IMR-90 (cell line): ENCODE results near the gene KRTAP8-1. TPM values are rescaled to one million over a fixed set of nuclear protein-coding genes. Genes with fewer than 3 reads are reported as not detected.

Source experiments
- ATAC-seq: fragments of 200-7000 bp; cut with Tn5 transposase; 2 replicates; pipeline ENCODE4 v1.9.1; 2020; ENCODE audit warnings: low read depth, mild to moderate bottlenecking, moderate library complexity
- BruUV-seq: library from RNA; stranded (reverse); fragments of 400-500 nt; replicated peaks from 2 replicates; lab custom pipeline; 2021; lab: Mats Ljungman, UMichigan
- CTCF ChIA-PET: fragments of 300-600 bp; formaldehyde crosslinking; extraction: SDS; loops from one replicate; lab custom pipeline; 2021; ENCODE audit warnings: antibody characterized with exemption; lab: Yijun Ruan, JAX
- POLR2A ChIA-PET: fragments of 300-600 bp; sonication (Branson Sonifier 250); formaldehyde crosslinking; loops from one replicate; lab custom pipeline; 2022; ENCODE audit warnings: antibody characterized with exemption; ENCODE audit not compliant: unreplicated experiment; lab: Charles Lee
- DNase-seq: peaks from one replicate; pipeline ENCODE4 v3.0.0; 2013
- H2AFZ ChIP-seq: replicated peaks from 2 replicates; pipeline ENCODE3; 2013; ENCODE audit warnings: low read length, mild to moderate bottlenecking; ENCODE audit not compliant: poor library complexity
- H2AK5ac ChIP-seq: 2 replicates; pipeline ENCODE4 v1.6.1; 2013; ENCODE audit warnings: low read depth, low read length, inconsistent platforms
- H2AK9ac ChIP-seq: replicated peaks from 2 replicates; pipeline ENCODE3; 2013; ENCODE audit warnings: mild to moderate bottlenecking, low read depth, low read length, moderate library complexity; ENCODE audit not compliant: poor library complexity
- H2BK120ac ChIP-seq: 2 replicates; pipeline ENCODE4 v1.6.1; 2013; ENCODE audit warnings: low read depth, low read length, inconsistent platforms
- H2BK15ac ChIP-seq: 3 replicates; pipeline ENCODE4 v1.6.1; 2013; ENCODE audit warnings: low read depth, low read length, inconsistent platforms
- H2BK20ac ChIP-seq: 2 replicates; pipeline ENCODE4 v1.6.1; 2013; ENCODE audit warnings: low read depth, mild to moderate bottlenecking, inconsistent platforms, low read length, moderate library complexity
- H2BK5ac ChIP-seq: 2 replicates; pipeline ENCODE4 v1.6.1; 2013; ENCODE audit warnings: mild to moderate bottlenecking, low read depth, low read length, inconsistent platforms; ENCODE audit not compliant: poor library complexity, severe bottlenecking
- H3K14ac ChIP-seq: replicated peaks from 2 replicates; pipeline ENCODE4 v1.6.1; 2013; ENCODE audit warnings: low read depth, low read length, inconsistent platforms
- H3K18ac ChIP-seq: 2 replicates; pipeline ENCODE4 v1.6.1; 2013; ENCODE audit warnings: low read depth, low read length, control low read depth
- H3K23ac ChIP-seq: 2 replicates; pipeline ENCODE4 v1.6.1; 2013; ENCODE audit warnings: low read depth, low read length, inconsistent platforms
- H3K27ac ChIP-seq: 2 replicates; pipeline ENCODE4 v1.5.1; 2013; ENCODE audit warnings: mild to moderate bottlenecking, control low read depth, low read length; ENCODE audit not compliant: insufficient read depth
- H3K27me3 ChIP-seq: 2 replicates; pipeline ENCODE4 v1.6.1; 2013; ENCODE audit warnings: low read length; ENCODE audit not compliant: control insufficient read depth, insufficient read depth
- H3K36me3 ChIP-seq: 2 replicates; pipeline ENCODE4 v1.6.1; 2013; ENCODE audit warnings: low read length, mixed read lengths; ENCODE audit not compliant: control insufficient read depth, insufficient read depth
- H3K4ac ChIP-seq: 2 replicates; pipeline ENCODE4 v1.6.1; 2013; ENCODE audit warnings: low read depth, low read length, inconsistent platforms
- H3K4me1 ChIP-seq: 2 replicates; pipeline ENCODE4 v1.6.1; 2013; ENCODE audit warnings: low read length, mixed read lengths; ENCODE audit not compliant: control insufficient read depth, insufficient read depth
- H3K4me2 ChIP-seq: 2 replicates; pipeline ENCODE4 v1.6.1; 2013; ENCODE audit warnings: low read depth, mild to moderate bottlenecking, control low read depth, low read length, moderate library complexity
- H3K4me3 ChIP-seq: 2 replicates; pipeline ENCODE4 v1.5.1; 2013; ENCODE audit warnings: low read depth, mild to moderate bottlenecking, control low read depth, low read length, moderate library complexity; ENCODE audit not compliant: insufficient read depth
- H3K56ac ChIP-seq: 2 replicates; pipeline ENCODE4 v1.6.1; 2013; ENCODE audit warnings: low read length, inconsistent platforms; ENCODE audit not compliant: insufficient read depth; ENCODE audit errors: extremely low read depth
- H3K79me1 ChIP-seq, 2 experiments: 2 replicates each; pipeline ENCODE4 v1.6.1; 2013; ENCODE audit warnings: low read length in 2 of 2, inconsistent platforms in 1 of 2, low read depth in 1 of 2
- H3K9ac ChIP-seq: 2 replicates; pipeline ENCODE4 v1.6.1; 2013; ENCODE audit warnings: low read depth, low read length, control low read depth
- H3K9me1 ChIP-seq: 2 replicates; pipeline ENCODE4 v1.6.1; 2013; ENCODE audit warnings: low read length, inconsistent platforms; ENCODE audit not compliant: insufficient read depth
- H3K9me3 ChIP-seq: 2 replicates; pipeline ENCODE4 v1.6.1; 2013; ENCODE audit warnings: low read length; ENCODE audit not compliant: control insufficient read depth, insufficient read depth
- H4K20me1 ChIP-seq: 2 replicates; pipeline ENCODE4 v1.6.1; 2013; ENCODE audit warnings: low read length, inconsistent platforms; ENCODE audit not compliant: insufficient read depth
- H4K5ac ChIP-seq: 2 replicates; pipeline ENCODE4 v1.6.1; 2013; ENCODE audit warnings: mild to moderate bottlenecking, low read depth, low read length, control low read depth
- H4K8ac ChIP-seq, 2 experiments: 2 replicates each; pipeline ENCODE4 v1.6.1; 2013; ENCODE audit warnings: low read depth in 2 of 2, low read length in 2 of 2, control low read depth in 1 of 2, inconsistent platforms in 1 of 2
- H4K91ac ChIP-seq: 2 replicates; pipeline ENCODE4 v1.6.1; 2013; ENCODE audit warnings: low read depth, low read length, inconsistent platforms; ENCODE audit not compliant: insufficient read depth
- CEBPB ChIP-seq: IDR thresholded peaks from 2 replicates; pipeline ENCODE4 v1.6.1; 2012; ENCODE audit warnings: low read depth, low read length, improper control_type of control experiment
- CHD1 ChIP-seq: IDR thresholded peaks from 2 replicates; pipeline ENCODE4 v1.6.1; 2012; ENCODE audit warnings: low read depth, low read length, improper control_type of control experiment
- MAZ ChIP-seq: IDR thresholded peaks from 2 replicates; pipeline ENCODE4 v1.6.1; 2012; ENCODE audit warnings: low read depth, mild to moderate bottlenecking, low read length, improper control_type of control experiment, moderate library complexity, borderline replicate concordance
- RCOR1 ChIP-seq: IDR thresholded peaks from 2 replicates; pipeline ENCODE4 v1.6.1; 2012; ENCODE audit warnings: mild to moderate bottlenecking, low read length, improper control_type of control experiment; ENCODE audit not compliant: insufficient replicate concordance
- RFX5 ChIP-seq: IDR thresholded peaks from 2 replicates; pipeline ENCODE4 v1.8.0; 2012; ENCODE audit warnings: low read depth, mild to moderate bottlenecking, low read length, moderate library complexity
- WGBS, 2 experiments: methylation state at CpG; one replicate each; pipeline versions ENCODE4 v1.1.5 to v1.1.7; 2013; ENCODE audit warnings: missing lambda C conversion rate in 2 of 2; ENCODE audit not compliant: insufficient read length in 1 of 2; ENCODE audit errors: extremely low coverage in 2 of 2; 5-methylcytosine and 5-hydroxymethylcytosine counted together
- dilution Hi-C: fragments of 300-500 bp; cut with HindIII; formaldehyde crosslinking; loops from one replicate; pipeline ENCODE4 v1.14.3; 2018; ENCODE audit warnings: low sequenced_read_pairs; ENCODE audit not compliant: unreplicated experiment
- in situ Hi-C: fragments of 300-500 bp; cut with MboI; formaldehyde crosslinking; loops from 3 replicates; pipeline ENCODE4 v1.14.3; 2019; ENCODE audit warnings: low sequenced_read_pairs, inconsistent platforms, mixed read lengths
- intact Hi-C: fragments of 100-400 bp; cut with micrococcal nuclease; formaldehyde crosslinking; loops from 2 replicates; pipeline ENCODE4 v1.10.0; 2022
- polyA plus RNA-seq, 3 experiments: library from polyadenylated mRNA; depleted of rRNA; stranded (reverse); fragments of >200 nt; gene quantifications; 2 replicates each; pipeline ENCODE4 v1.2.3, GENCODE V29; 2012; ENCODE audit warnings: low replicate concordance in 1 of 3
- total RNA-seq: library from RNA; depleted of rRNA; stranded (reverse); fragments of >200 nt; gene quantifications from 2 replicates; pipeline ENCODE4 v1.2.3, GENCODE V29; 2012
- TF ChIP-seq, protein P1 (sequence below): conservative IDR thresholded peaks from 2 replicates; pipeline ENCODE4 v1.5.1; 2012; ENCODE audit warnings: mild to moderate bottlenecking, low read depth, low read length, improper control_type of control experiment
- TF ChIP-seq, protein P2 (sequence below): fragments of 150-350 bp; IDR thresholded peaks from 2 replicates; pipeline ENCODE4 v1.6.1; 2016; ENCODE audit warnings: low read depth, mild to moderate bottlenecking, low read length, moderate library complexity, borderline replicate concordance

Gene KRTAP8-1
- total and polyA plus RNA-seq, 2 of the 4 experiments (the other 2 are of a cell fraction), result not detected

DNA sequence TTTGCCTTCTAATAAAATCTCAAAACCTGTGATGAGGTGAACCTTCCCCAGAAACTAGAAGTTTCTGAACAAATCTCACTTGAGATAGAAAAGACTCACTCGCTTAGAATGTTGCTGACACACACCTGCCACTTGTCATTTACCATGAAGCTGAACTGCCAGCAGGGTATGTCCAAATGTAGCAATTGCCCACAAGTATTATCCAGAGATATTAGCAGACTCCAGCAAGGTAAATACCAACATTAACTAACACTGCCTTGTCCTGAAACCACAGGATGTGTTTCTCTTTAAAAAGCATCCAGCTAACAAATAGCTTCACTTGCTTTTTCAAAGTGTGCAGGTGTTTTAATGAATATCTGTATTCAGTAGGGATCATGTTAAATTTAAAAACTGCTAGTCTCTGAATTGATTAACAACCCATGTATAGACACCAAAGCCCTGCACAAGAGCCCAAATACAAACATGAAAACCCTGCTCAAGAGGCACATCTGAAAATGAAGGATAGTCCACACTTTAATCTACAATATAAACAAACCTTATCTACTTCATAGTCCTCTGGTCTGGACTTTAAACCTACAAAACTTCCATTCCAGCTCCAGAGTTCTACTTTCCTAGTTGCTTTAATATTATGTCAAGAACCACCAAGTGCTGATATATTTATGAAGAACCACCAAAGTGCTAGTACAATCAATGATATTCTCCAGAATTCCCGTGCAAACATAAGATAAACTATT is 19.3 kb downstream of the KRTAP8-1 start:
- intact Hi-C loops, result no loop called here
- no peak overlapping the region for H4K8ac ChIP-seq
- H4K5ac ChIP-seq, result no peak overlapping the region
- no peak overlapping the region for H3K18ac ChIP-seq
- H2AK9ac ChIP-seq, result no peak overlapping the region
- H2BK5ac ChIP-seq, result no peak overlapping the region
- no peaks in the 10 kb centered on the region for H3K36me3 ChIP-seq
- H3K79me1 ChIP-seq, result no peaks in the 10 kb centered on the region
- BruUV-seq, result no TSS peak
- H3K4me2 ChIP-seq, result no peak overlapping the region
- in situ Hi-C loops, result no loop called here
- no peak overlapping the region for H3K56ac ChIP-seq
- H2BK120ac ChIP-seq, result no peak overlapping the region
- DNase-seq (no peak), ATAC-seq (no peak)
- H3K4ac ChIP-seq, result no peak overlapping the region
- H2BK20ac ChIP-seq, result no peak overlapping the region
- H3K14ac ChIP-seq, result no peak overlapping the region
- no peak overlapping the region for H2AK5ac ChIP-seq
- H3K9me1 ChIP-seq, result no peaks in the 10 kb centered on the region
- no peak overlapping the region for H3K27ac ChIP-seq
- H3K4me1 ChIP-seq, result no peaks in the 10 kb centered on the region
- dilution Hi-C loops, result no loop called here
- ChIA-PET POLR2A (no interaction called here), CTCF (no interaction called here)
- WGBS, 2 experiments, result 57% methylated on average over 1 of the region's 2 CpGs; no CpG with 5 or more reads in 1 of the 2 experiments
- no peak overlapping the region for H2BK15ac ChIP-seq
- no peak overlapping the region for H3K23ac ChIP-seq
- no peak overlapping the region for H4K91ac ChIP-seq
- peaks cover 6% of the 10 kb centered on the region for H3K9me3 ChIP-seq
- H4K20me1 ChIP-seq, result no peaks in the 10 kb centered on the region
- H3K27me3 ChIP-seq, result no peaks in the 10 kb centered on the region
- no peak overlapping the region for H2AFZ ChIP-seq
- H3K9ac ChIP-seq, result no peak overlapping the region
- TF ChIP-seq RFX5 (no peak), RCOR1 (no peak), CEBPB (no peak), MAZ (no peak), CHD1 (no peak)
- TF ChIP-seq, protein P1, sequence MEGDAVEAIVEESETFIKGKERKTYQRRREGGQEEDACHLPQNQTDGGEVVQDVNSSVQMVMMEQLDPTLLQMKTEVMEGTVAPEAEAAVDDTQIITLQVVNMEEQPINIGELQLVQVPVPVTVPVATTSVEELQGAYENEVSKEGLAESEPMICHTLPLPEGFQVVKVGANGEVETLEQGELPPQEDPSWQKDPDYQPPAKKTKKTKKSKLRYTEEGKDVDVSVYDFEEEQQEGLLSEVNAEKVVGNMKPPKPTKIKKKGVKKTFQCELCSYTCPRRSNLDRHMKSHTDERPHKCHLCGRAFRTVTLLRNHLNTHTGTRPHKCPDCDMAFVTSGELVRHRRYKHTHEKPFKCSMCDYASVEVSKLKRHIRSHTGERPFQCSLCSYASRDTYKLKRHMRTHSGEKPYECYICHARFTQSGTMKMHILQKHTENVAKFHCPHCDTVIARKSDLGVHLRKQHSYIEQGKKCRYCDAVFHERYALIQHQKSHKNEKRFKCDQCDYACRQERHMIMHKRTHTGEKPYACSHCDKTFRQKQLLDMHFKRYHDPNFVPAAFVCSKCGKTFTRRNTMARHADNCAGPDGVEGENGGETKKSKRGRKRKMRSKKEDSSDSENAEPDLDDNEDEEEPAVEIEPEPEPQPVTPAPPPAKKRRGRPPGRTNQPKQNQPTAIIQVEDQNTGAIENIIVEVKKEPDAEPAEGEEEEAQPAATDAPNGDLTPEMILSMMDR, result no peak
- TF ChIP-seq, protein P2, sequence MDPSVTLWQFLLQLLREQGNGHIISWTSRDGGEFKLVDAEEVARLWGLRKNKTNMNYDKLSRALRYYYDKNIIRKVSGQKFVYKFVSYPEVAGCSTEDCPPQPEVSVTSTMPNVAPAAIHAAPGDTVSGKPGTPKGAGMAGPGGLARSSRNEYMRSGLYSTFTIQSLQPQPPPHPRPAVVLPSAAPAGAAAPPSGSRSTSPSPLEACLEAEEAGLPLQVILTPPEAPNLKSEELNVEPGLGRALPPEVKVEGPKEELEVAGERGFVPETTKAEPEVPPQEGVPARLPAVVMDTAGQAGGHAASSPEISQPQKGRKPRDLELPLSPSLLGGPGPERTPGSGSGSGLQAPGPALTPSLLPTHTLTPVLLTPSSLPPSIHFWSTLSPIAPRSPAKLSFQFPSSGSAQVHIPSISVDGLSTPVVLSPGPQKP, result no peak
- H3K4me3 ChIP-seq, result no peak overlapping the region
